Neural cell (in vitro differentiated cells): ENCODE measurements around the gene GAMT. TPM values are rescaled to one million over a fixed set of nuclear protein-coding genes. Genes with fewer than 3 reads are reported as not detected.

Experiments used
- H2AFZ ChIP-seq: fragments of 200-600, 300-800 bp; sonication (generic), shearing (Covaris generic); 2 replicates; pipeline ENCODE4 v1.6.0; 2014; ENCODE audit warnings: low read depth, mild to moderate bottlenecking, antibody characterized with exemption, low read length, moderate library complexity
- H3F3A ChIP-seq: fragments of 200-600 bp; shearing (Covaris generic); 2 replicates; pipeline ENCODE4 v1.6.1; 2016; ENCODE audit warnings: mild to moderate bottlenecking, moderate library complexity, mixed read lengths, antibody characterized with exemption, low read length; ENCODE audit not compliant: insufficient read depth, poor library complexity, severe bottlenecking
- H3K27ac ChIP-seq: fragments of 200-600, 300-800 bp; sonication (generic), shearing (Covaris generic); 2 replicates; pipeline ENCODE4 v1.5.1; 2014; ENCODE audit warnings: mild to moderate bottlenecking, low read length, moderate library complexity
- H3K27me3 ChIP-seq: fragments of 300-800, 200-600 bp; sonication (generic), shearing (Covaris generic); 2 replicates; pipeline ENCODE4 v1.6.0; 2014; ENCODE audit warnings: mild to moderate bottlenecking, low read depth, low read length, moderate library complexity; ENCODE audit not compliant: insufficient read depth
- H3K36me3 ChIP-seq: fragments of 300-800, 200-600 bp; sonication (generic), shearing (Covaris generic); 2 replicates; pipeline ENCODE4 v1.5.1; 2014; ENCODE audit warnings: mild to moderate bottlenecking, antibody characterized with exemption, low read length, moderate library complexity; ENCODE audit not compliant: insufficient read depth
- H3K4me2 ChIP-seq: fragments of 300-800, 200-600 bp; sonication (generic), shearing (Covaris generic); 2 replicates; pipeline ENCODE4 v1.6.0; 2014; ENCODE audit warnings: mild to moderate bottlenecking, low read length
- H3K4me3 ChIP-seq: fragments of 300-800, 200-600 bp; sonication (generic), shearing (Covaris generic); 2 replicates; pipeline ENCODE4 v1.5.1; 2014; ENCODE audit warnings: mild to moderate bottlenecking, low read length, moderate library complexity
- H3K79me2 ChIP-seq: fragments of 200-600 bp; shearing (Covaris generic); replicated peaks from 2 replicates; pipeline ENCODE4 v1.6.0; 2014; ENCODE audit warnings: mild to moderate bottlenecking, low read length, moderate library complexity; ENCODE audit not compliant: insufficient read depth
- H3K9ac ChIP-seq: fragments of 300-800, 200-600 bp; sonication (generic), shearing (Covaris generic); 2 replicates; pipeline ENCODE4 v1.6.1; 2016; ENCODE audit warnings: mild to moderate bottlenecking, low read length, mixed read lengths
- H3K9me2 ChIP-seq: fragments of 200-600 bp; shearing (Covaris generic); 2 replicates; pipeline ENCODE4 v1.6.1; 2016; ENCODE audit warnings: mild to moderate bottlenecking, low read length, mixed read lengths; ENCODE audit not compliant: insufficient read depth
- H3K9me3 ChIP-seq: fragments of 200-600, 300-800 bp; sonication (generic), shearing (Covaris generic); 2 replicates; pipeline ENCODE4 v1.6.1; 2016; ENCODE audit warnings: mild to moderate bottlenecking, mixed run types, low read length, moderate library complexity, mixed read lengths
- H4K20me1 ChIP-seq: fragments of 200-600 bp; shearing (Covaris generic); 2 replicates; pipeline ENCODE4 v1.6.1; 2016; ENCODE audit warnings: mild to moderate bottlenecking, mixed run types; ENCODE audit not compliant: insufficient read depth
- EP300 ChIP-seq: fragments of 450-650 bp; conservative IDR thresholded peaks from 2 replicates; pipeline ENCODE4 v1.6.1; 2014; ENCODE audit warnings: antibody characterized with exemption, mild to moderate bottlenecking, moderate library complexity; ENCODE audit not compliant: poor library complexity, severe bottlenecking
- EZH2 ChIP-seq: fragments of 200-600, 300-800 bp; shearing (Covaris generic), sonication (generic); IDR thresholded peaks from 2 replicates; pipeline ENCODE4 v1.6.1; 2014; ENCODE audit warnings: antibody characterized with exemption, low read length, borderline replicate concordance, mild to moderate bottlenecking; ENCODE audit not compliant: insufficient read depth, poor library complexity, severe bottlenecking
- MXI1 ChIP-seq: fragments of 450-650 bp; conservative IDR thresholded peaks from 2 replicates; pipeline ENCODE4 v1.6.1; 2014; ENCODE audit warnings: antibody characterized with exemption, mild to moderate bottlenecking; ENCODE audit not compliant: poor library complexity, severe bottlenecking
- POLR2AphosphoS5 ChIP-seq: IDR thresholded peaks from 2 replicates; pipeline ENCODE4 v1.6.1; 2012
- RAD21 ChIP-seq: fragments of 450-650 bp; conservative IDR thresholded peaks from 2 replicates; pipeline ENCODE4 v1.6.1; 2014; ENCODE audit warnings: antibody characterized with exemption, mild to moderate bottlenecking, moderate library complexity
- SMC3 ChIP-seq: fragments of 450-650 bp; conservative IDR thresholded peaks from 2 replicates; pipeline ENCODE4 v1.6.1; 2014; ENCODE audit warnings: antibody characterized with exemption, mild to moderate bottlenecking, moderate library complexity; ENCODE audit not compliant: poor library complexity
- TAF1 ChIP-seq: IDR thresholded peaks from 2 replicates; pipeline ENCODE4 v1.6.1; 2012; ENCODE audit warnings: low read depth
- polyA plus RNA-seq: library from polyadenylated mRNA; depleted of rRNA; stranded (reverse); fragments of >200 nt; gene quantifications from 2 replicates; pipeline ENCODE4 v1.2.3, GENCODE V29; 2014
- TF ChIP-seq, protein P1 (sequence below): IDR thresholded peaks from 2 replicates; pipeline ENCODE4 v1.6.1; 2012; ENCODE audit warnings: borderline replicate concordance
- TF ChIP-seq, protein P2 (sequence below): fragments of 450-650 bp; IDR thresholded peaks from 2 replicates; pipeline ENCODE4 v1.5.1; 2014; ENCODE audit warnings: antibody characterized with exemption, mild to moderate bottlenecking, moderate library complexity; ENCODE audit not compliant: poor library complexity, severe bottlenecking

GAMT gene
- polyA plus RNA-seq, 1 donor from 2014 or later = 32.5 TPM

DNA sequence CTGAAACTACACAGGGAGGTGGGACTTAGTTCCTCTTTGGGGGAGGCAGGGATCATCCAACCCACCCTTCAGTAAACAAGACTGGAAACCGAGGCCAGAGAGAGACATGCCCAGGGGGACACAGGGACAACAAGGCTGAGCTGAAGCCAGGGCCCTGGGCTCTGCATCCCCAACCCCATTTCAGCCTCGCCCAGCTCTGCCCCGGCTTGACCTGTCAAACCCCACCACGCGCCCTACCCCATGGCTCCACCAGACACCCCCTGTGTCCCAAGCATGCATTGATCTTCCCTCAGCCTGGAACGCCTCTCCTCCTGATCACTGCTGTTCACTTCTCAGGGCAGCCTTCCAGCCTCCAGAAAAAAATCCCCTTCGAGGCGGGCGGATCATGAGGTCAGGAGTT is 46.6 kb upstream of the GAMT start:
- H3F3A ChIP-seq = peaks cover 4% of the 10 kb centered on the region
- TF ChIP-seq TAF1 (no peak), RAD21 (no peak), SMC3 (no peak), POLR2AphosphoS5 (no peak), EZH2 (no peak), MXI1 (no peak), EP300 (no peak)
- TF ChIP-seq, protein P1, sequence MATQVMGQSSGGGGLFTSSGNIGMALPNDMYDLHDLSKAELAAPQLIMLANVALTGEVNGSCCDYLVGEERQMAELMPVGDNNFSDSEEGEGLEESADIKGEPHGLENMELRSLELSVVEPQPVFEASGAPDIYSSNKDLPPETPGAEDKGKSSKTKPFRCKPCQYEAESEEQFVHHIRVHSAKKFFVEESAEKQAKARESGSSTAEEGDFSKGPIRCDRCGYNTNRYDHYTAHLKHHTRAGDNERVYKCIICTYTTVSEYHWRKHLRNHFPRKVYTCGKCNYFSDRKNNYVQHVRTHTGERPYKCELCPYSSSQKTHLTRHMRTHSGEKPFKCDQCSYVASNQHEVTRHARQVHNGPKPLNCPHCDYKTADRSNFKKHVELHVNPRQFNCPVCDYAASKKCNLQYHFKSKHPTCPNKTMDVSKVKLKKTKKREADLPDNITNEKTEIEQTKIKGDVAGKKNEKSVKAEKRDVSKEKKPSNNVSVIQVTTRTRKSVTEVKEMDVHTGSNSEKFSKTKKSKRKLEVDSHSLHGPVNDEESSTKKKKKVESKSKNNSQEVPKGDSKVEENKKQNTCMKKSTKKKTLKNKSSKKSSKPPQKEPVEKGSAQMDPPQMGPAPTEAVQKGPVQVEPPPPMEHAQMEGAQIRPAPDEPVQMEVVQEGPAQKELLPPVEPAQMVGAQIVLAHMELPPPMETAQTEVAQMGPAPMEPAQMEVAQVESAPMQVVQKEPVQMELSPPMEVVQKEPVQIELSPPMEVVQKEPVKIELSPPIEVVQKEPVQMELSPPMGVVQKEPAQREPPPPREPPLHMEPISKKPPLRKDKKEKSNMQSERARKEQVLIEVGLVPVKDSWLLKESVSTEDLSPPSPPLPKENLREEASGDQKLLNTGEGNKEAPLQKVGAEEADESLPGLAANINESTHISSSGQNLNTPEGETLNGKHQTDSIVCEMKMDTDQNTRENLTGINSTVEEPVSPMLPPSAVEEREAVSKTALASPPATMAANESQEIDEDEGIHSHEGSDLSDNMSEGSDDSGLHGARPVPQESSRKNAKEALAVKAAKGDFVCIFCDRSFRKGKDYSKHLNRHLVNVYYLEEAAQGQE = no peak
- TF ChIP-seq, protein P2, sequence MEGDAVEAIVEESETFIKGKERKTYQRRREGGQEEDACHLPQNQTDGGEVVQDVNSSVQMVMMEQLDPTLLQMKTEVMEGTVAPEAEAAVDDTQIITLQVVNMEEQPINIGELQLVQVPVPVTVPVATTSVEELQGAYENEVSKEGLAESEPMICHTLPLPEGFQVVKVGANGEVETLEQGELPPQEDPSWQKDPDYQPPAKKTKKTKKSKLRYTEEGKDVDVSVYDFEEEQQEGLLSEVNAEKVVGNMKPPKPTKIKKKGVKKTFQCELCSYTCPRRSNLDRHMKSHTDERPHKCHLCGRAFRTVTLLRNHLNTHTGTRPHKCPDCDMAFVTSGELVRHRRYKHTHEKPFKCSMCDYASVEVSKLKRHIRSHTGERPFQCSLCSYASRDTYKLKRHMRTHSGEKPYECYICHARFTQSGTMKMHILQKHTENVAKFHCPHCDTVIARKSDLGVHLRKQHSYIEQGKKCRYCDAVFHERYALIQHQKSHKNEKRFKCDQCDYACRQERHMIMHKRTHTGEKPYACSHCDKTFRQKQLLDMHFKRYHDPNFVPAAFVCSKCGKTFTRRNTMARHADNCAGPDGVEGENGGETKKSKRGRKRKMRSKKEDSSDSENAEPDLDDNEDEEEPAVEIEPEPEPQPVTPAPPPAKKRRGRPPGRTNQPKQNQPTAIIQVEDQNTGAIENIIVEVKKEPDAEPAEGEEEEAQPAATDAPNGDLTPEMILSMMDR = no peak
- no peaks in the 10 kb centered on the region for H3K9me2 ChIP-seq
- H3K27me3 ChIP-seq = no peaks in the 10 kb centered on the region
- H3K4me3 ChIP-seq = peak overlapping the region; percentile 77
- no peaks in the 10 kb centered on the region for H3K36me3 ChIP-seq
- H4K20me1 ChIP-seq = no peaks in the 10 kb centered on the region
- H3K9ac ChIP-seq = peak overlapping the region; percentile 80
- H3K9me3 ChIP-seq = no peaks in the 10 kb centered on the region
- peaks cover 58% of the 10 kb centered on the region for H3K79me2 ChIP-seq
- no peak overlapping the region for H2AFZ ChIP-seq
- no peak overlapping the region for H3K4me2 ChIP-seq
- H3K27ac ChIP-seq = peak overlapping the region; percentile 86

DNA sequence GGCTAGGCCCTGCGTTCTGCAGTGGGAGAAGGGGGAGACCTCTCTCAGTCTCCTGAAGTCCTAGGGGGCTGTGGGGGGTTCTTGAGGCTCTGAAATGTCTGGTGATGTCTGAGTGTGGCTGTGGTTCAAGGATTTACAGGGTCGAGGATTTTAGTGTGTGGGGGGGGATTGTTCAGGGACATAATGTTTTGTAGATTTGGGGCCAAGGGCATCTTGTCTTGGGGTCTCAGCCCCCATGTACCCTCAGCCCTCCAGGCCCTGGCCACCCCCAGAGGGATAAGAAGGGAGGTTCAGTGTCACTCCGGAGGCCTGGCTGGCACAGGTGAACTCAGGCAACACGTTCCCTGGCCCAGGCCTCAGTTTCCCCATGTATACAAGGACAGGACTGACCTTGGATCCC is 46.2 kb upstream of the GAMT start:
- no peaks in the 10 kb centered on the region for H3K9me2 ChIP-seq
- TF ChIP-seq TAF1 (no peak), EP300 (no peak), EZH2 (no peak), SMC3 (no peak), POLR2AphosphoS5 (no peak), MXI1 (no peak), RAD21 (no peak)
- TF ChIP-seq, protein P1 = no peak
- TF ChIP-seq, protein P2 = no peak
- H3K9me3 ChIP-seq = no peaks in the 10 kb centered on the region
- H3K27ac ChIP-seq = peak overlapping the region; percentile 86
- H3K36me3 ChIP-seq = no peaks in the 10 kb centered on the region
- peaks cover 53% of the 10 kb centered on the region for H3K79me2 ChIP-seq
- H3K4me3 ChIP-seq = peak overlapping the region; percentile 77
- peaks cover 4% of the 10 kb centered on the region for H3F3A ChIP-seq
- no peaks in the 10 kb centered on the region for H4K20me1 ChIP-seq
- no peak overlapping the region for H2AFZ ChIP-seq
- peak overlapping the region; percentile 78 for H3K4me2 ChIP-seq
- peak overlapping the region; percentile 80 for H3K9ac ChIP-seq
- no peaks in the 10 kb centered on the region for H3K27me3 ChIP-seq
